NCI-H1092 treated with DMSO at 0.1 percent for 48 hours (cell line): Measurements from ENCODE around the gene CPNE6.

Source experiments
- DNase-seq: peaks from one replicate; lab custom pipeline; 2025; lab: John Stamatoyannopoulos, UW

Gene CPNE6

GRCh38 chr14:24086193-24086955, 15.0 kb downstream of the CPNE6 start:
- DNase-seq: no peak

DNA sequence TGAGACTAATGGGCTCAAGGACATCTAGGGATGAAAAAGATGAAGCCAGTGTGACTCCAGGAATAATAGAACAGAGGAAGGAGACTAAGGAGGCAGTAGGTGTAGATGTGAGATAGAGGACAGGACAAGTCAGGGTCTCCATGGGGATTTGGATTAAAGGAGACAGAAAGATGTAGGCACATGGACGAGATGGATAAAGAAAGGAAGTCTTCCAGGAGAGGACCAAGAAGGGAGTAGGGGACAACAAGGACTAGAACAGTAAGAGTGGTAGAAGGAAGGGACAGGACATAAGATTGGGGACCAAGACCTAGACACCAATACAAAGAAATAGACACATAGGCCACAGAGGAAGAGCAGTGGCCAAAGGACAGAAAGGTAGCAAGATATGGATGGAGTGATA, 15.6 kb downstream of the CPNE6 start:
- DNase-seq: no peak

DNA sequence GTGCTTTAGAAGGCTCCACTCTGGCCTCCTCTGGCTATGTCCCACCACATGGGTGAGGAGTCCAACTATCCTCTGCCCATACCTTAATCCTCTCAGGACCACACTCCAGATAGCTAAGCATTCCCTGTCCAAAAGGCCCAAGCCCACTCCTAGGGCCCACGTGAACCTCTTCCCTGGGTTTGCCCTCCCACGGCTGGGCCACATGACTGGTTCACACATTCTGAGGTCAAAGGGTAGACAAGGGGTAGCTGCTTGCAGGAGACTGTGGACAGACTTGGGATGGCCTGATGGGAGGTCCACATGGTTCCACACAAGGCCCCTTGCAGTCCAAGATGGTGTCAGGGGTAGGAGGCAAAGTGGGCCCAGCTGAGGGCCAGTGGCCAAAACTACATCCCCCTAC, 16.7 kb downstream of the CPNE6 start:
- no peak for DNase-seq

DNA sequence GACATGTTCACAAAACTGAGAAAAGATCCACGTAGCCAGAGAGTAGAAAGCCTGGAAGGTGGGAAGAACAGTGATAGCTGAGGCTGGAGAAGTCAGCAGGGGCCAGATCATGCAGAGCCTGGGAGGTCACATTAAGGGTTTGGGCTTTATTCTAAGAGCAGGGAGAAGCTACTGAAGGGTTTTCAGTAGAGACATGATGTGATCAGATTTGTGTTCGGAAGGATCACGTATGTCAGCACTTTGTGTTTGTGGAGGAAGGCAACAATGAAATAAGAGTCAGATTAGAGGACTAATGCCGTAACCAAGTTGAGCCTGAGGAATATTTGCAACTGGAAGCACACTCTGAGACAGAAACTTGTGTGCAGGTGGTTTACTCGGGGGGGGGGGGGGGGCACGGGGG, 18.5 kb downstream of the CPNE6 start:
- no peak for DNase-seq

DNA sequence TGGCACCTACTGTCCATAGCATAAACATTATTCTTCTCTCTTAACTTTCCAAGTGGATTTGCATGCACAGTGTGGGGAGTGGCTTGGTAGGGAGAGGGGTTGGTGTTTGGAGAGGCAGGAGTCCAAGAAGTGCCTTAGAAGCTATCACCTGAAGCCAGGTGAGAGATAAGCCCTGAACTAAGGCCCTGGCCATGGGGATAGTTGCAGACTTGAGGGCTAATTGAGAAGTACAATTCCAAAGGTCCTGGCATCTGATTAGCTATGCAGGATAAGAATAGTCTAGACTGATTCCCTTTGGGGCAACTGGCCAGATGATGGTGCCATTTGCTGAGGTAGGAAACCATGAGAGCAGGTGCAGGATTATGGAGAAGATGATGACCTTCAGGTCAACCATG, 20.7 kb downstream of the CPNE6 start:
- no peak for DNase-seq

DNA sequence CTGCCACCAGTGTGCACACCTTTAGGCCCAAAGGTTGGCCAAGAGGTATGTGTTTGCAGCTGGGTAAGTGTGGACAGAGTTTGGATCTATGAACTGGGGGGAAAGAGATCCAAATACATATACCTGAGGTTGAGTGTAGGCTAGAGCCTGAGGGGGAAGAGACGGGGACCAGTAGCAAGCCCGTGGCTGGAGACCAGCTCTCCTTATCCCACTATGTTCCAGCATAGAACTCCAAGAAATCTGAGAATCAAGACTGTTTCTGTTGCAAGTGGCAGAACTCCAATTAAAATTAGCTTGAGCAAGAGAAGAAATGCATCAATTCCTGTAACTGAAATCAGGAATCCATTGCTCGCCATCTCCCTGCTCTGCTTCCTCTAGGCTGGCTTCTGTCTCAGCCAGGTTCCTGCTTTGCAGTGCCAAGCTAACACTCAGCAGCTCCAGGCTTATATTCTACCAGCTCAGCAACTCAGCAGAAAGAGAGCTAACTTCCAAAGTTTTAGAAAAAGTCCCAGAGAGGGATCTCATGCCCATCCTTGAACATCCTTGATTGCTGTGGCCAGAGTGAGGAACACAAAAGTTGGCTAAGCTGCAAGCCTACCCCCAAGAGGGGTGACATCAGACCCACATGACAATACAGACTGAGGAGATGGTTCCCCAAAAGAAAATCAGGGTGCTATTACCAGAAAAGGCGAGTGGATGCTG, 21.3 kb downstream of the CPNE6 start:
- DNase-seq: no peak

DNA sequence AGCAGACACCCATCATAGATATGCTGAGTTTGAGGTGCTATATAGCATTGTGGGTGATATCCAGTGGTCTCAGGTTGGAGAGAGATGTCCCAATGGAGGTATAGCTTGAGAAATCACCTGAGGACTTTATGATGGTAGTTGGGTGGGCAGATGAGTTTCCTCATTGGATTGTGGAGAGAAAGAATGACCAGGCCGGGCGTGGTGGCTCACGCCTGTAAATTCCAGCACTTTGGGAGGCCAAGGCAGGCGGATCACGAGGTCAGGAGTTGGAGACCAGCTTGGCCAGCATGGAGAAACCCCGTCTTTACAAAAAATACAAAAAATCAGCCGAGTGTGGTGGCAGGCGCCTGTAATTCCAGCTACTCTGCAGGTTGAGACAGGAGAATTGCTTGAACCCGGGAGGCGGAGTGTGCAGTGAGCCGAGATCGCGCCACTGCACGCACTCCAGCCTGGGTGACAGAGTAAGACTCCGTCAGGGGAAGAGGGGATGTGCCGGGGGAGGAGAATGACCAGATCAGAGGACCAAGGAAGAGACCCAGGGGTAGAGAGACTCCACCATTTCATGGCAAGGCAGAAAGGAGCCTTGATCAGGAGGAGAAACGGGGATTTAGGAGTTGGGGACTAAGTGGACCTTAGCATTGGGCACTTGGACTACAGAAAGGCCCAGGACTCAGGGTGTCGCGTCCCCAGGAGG, 22.0 kb downstream of the CPNE6 start:
- no peak for DNase-seq

- peak; percentile 82 for DNase-seq
Observed at GRCh38 chr14:24093901-24094840, 22.8 kb downstream of the CPNE6 start, which contains the start of gene PCK2. Gene PCK2 (plus strand): TSS chr14:24094311. CDS start chr14:24094406, 95 bp downstream.

DNA sequence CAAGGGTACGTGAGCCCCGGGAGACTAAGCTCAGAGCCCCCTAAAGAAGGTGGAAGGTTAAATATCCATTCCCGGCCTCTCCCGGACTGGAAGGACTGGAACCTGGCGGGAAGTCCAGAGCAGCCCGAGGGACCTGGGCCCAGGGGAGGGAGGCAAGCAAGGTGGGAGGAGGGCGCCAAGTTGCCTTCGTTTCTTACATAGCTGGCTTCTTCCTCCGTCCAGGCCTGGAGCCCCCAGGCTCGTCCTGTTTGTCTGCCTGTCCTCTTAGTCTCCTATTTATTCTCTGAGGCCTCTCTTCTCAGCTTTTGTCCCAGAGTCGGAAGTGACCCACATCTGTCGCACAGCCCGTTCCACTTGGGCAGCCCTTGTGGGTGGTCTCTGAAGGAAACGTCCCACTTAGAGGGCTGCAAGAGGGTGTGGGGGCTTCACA, 23.5 kb downstream of the CPNE6 start:
- DNase-seq: peak; percentile 48

GRCh38 chr14:24095271-24096068, 24.1 kb downstream of the CPNE6 start:
- DNase-seq: no peak

GRCh38 chr14:24096545-24097181, 25.3 kb downstream of the CPNE6 start:
- no peak for DNase-seq

DNA sequence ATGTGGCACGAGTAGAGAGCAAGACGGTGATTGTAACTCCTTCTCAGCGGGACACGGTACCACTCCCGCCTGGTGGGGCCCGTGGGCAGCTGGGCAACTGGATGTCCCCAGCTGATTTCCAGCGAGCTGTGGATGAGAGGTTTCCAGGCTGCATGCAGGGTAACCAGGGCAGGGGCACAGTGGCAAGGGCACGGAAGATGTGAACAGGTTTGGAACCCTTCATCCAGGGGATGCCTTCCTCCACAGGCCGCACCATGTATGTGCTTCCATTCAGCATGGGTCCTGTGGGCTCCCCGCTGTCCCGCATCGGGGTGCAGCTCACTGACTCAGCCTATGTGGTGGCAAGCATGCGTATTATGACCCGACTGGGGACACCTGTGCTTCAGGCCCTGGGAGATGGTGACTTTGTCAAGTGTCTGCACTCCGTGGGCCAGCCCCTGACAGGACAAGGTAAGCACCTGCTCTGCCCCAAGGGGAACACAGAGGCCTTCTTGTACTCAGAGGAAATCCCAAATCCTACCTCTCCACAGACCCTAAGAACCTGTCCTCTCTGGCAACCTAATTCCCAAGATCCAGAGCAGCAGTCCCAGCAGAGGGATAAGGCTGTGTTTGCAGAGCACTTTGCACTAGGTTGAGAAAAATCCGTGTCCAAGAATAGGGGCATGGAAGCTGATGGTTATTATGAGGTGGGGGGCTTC, 27.0 kb downstream of the CPNE6 start:
- no peak for DNase-seq

DNA sequence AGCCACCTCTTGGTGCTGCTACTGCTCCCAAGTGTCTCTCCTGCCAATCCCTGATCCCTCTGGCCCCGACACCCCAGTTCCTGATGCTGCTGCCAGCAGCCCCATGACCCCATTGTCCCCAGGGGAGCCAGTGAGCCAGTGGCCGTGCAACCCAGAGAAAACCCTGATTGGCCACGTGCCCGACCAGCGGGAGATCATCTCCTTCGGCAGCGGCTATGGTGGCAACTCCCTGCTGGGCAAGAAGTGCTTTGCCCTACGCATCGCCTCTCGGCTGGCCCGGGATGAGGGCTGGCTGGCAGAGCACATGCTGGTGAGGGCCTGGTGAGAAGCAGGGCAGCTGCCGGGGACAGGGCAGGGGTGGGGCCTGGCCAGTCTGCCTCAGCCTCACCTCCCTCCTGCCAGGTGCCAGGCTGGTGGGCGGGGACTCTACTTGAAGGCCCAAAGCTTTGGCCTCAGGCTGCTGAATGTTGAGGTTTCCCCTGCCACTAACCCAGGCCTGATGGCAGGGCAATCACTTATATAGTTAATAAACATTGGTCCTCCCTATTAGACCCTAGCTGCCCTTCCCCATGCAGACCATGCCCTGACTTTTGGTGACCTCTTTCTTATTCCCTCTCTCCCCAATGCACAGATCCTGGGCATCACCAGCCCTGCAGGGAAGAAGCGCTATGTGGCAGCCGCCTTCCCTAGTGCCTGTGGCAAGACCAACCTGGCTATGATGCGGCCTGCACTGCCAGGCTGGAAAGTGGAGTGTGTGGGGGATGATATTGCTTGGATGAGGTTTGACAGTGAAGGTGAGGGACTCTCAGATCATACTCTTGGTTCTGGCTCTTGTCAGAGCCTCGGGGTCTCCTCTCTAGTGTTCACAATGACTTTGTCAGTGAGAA, 27.8 kb downstream of the CPNE6 start:
- peak; percentile 69 for DNase-seq

GRCh38 chr14:24100197-24100981, 29.0 kb downstream of the CPNE6 start:
- no peak for DNase-seq

GRCh38 chr14:24100982-24101494, 29.7 kb downstream of the CPNE6 start:
- no peak for DNase-seq

- DNase-seq: no peak
Observed at GRCh38 chr14:24102357-24103048, 31.1 kb downstream of the CPNE6 start.

GRCh38 chr14:24103451-24103850, 32.1 kb downstream of the CPNE6 start:
- DNase-seq: no peak
